H1 (cell line): ENCODE measurements around the gene SF3B3. TPM values are rescaled to one million over a fixed set of nuclear protein-coding genes. Genes with fewer than 3 reads are reported as not detected.
A peak's percentile ranks its signal among the peaks of the same experiment; 100 is the strongest.

Experiments used
- CTCF ChIA-PET: fragments of 300-600 bp; sonication (Branson Sonifier 250); formaldehyde crosslinking; loops from one replicate; lab custom pipeline; 2021; ENCODE audit not compliant: partially characterized antibody; lab: Charles Lee
- POLR2A ChIA-PET: fragments of 300-600 bp; sonication (Branson Sonifier 250); formaldehyde crosslinking; loops from one replicate; lab custom pipeline; 2021; ENCODE audit warnings: inconsistent platforms; ENCODE audit not compliant: partially characterized antibody; lab: Charles Lee
- DNase-seq, 2 experiments: peaks; one replicate each; pipeline versions ENCODE4 v3.0.0 to v3.0.0-alpha.2; 2010 to 2022; ENCODE audit warnings: low spot score in 2 of 2, low read depth in 1 of 2, mixed read lengths in 1 of 2
- FAIRE-seq: peaks from 2 replicates; lab custom pipeline; 2011; peaks lifted over from hg19 to GRCh38; lab: Jason Lieb, UNC
- H2AFZ ChIP-seq: 2 replicates; pipeline ENCODE4 v1.8.1; 2012; ENCODE audit warnings: low read length, inconsistent platforms
- H2AK5ac ChIP-seq: 2 replicates; pipeline ENCODE4 v1.6.1; 2013; ENCODE audit warnings: low read depth, low read length
- H2BK120ac ChIP-seq: replicated peaks from 2 replicates; pipeline ENCODE3; 2013; ENCODE audit warnings: low read depth, low read length, inconsistent platforms
- H2BK12ac ChIP-seq: 2 replicates; pipeline ENCODE4 v1.6.1; 2013; ENCODE audit warnings: low read depth, low read length
- H2BK15ac ChIP-seq: 2 replicates; pipeline ENCODE4 v1.6.1; 2013; ENCODE audit warnings: low read length
- H2BK20ac ChIP-seq: 2 replicates; pipeline ENCODE4 v1.6.1; 2013; ENCODE audit warnings: low read length
- H2BK5ac ChIP-seq: 2 replicates; pipeline ENCODE4 v1.6.1; 2013; ENCODE audit warnings: low read depth, low read length
- H3K14ac ChIP-seq: 2 replicates; pipeline ENCODE4 v1.6.1; 2013; ENCODE audit warnings: inconsistent platforms; ENCODE audit not compliant: insufficient read length
- H3K18ac ChIP-seq: 2 replicates; pipeline ENCODE4 v1.6.1; 2013; ENCODE audit warnings: low read length; ENCODE audit errors: extremely low read depth
- H3K23ac ChIP-seq: 2 replicates; pipeline ENCODE4 v1.6.1; 2013; ENCODE audit warnings: inconsistent platforms; ENCODE audit not compliant: insufficient read length
- H3K23me2 ChIP-seq: 2 replicates; pipeline ENCODE4 v1.6.1; 2013; ENCODE audit warnings: low read depth, low read length
- H3K27ac ChIP-seq: 2 replicates; pipeline ENCODE4 v1.6.1; 2011; ENCODE audit warnings: low read depth, low read length, inconsistent platforms
- H3K27me3 ChIP-seq, 4 experiments: replicated peaks in 1 of 4; 1 replicate in 1 of 4; 2 replicates in 3 of 4; pipeline versions ENCODE4 v1.6.1 to v1.8.1; 2011 to 2013; ENCODE audit warnings: low read length in 3 of 4, mild to moderate bottlenecking in 3 of 4, inconsistent platforms in 2 of 4, mixed read lengths in 2 of 4, moderate library complexity in 1 of 4; ENCODE audit not compliant: control insufficient read depth in 3 of 4, insufficient read depth in 3 of 4; ENCODE audit errors: extremely low read depth in 1 of 4
- H3K36me3 ChIP-seq, 4 experiments: 2 replicates each; pipeline versions ENCODE4 v1.6.1 to v1.8.1; 2011 to 2013; ENCODE audit warnings: mild to moderate bottlenecking in 4 of 4, low read length in 3 of 4, moderate library complexity in 2 of 4, control low read depth in 1 of 4, inconsistent platforms in 1 of 4; ENCODE audit not compliant: insufficient read depth in 4 of 4, control insufficient read depth in 2 of 4
- H3K4ac ChIP-seq: replicated peaks from 2 replicates; pipeline ENCODE3; 2013; ENCODE audit warnings: low read length, low read depth, mixed read lengths, inconsistent platforms; ENCODE audit not compliant: insufficient read length
- H3K4me1 ChIP-seq, 4 experiments: replicated peaks in 1 of 4; 1 replicate in 1 of 4; 2 replicates in 3 of 4; pipeline versions ENCODE4 v1.6.1 to v1.8.1; 2011 to 2013; ENCODE audit warnings: low read length in 3 of 4, inconsistent platforms in 2 of 4, mixed read lengths in 1 of 4; ENCODE audit not compliant: insufficient read depth in 4 of 4, control insufficient read depth in 3 of 4
- H3K4me2 ChIP-seq, 2 experiments: 2 replicates each; pipeline versions ENCODE4 v1.6.1 to v1.8.1; 2011 to 2013; ENCODE audit warnings: low read depth in 2 of 2, low read length in 2 of 2, control low read depth in 1 of 2, inconsistent platforms in 1 of 2, mild to moderate bottlenecking in 1 of 2; ENCODE audit not compliant: insufficient read depth in 1 of 2
- H3K4me3 ChIP-seq, 4 experiments: fragments of 200-600, 300-600 bp in 1 of 4; sonication (generic), shearing (Covaris generic), sonication (Bioruptor Twin) in 1 of 4; 2 replicates each; pipeline versions ENCODE4 v1.5.1 to v1.8.1; 2011 to 2016; ENCODE audit warnings: low read length in 4 of 4, low read depth in 3 of 4, control low read depth in 2 of 4, inconsistent platforms in 2 of 4, mild to moderate bottlenecking in 2 of 4, mixed read lengths in 1 of 4, moderate library complexity in 1 of 4; ENCODE audit not compliant: insufficient read depth in 2 of 4; ENCODE audit errors: extremely low read depth in 1 of 4
- H3K56ac ChIP-seq: replicated peaks from 2 replicates; pipeline ENCODE3; 2013; ENCODE audit warnings: low read depth, mild to moderate bottlenecking, mixed read lengths, low read length, inconsistent platforms; ENCODE audit not compliant: insufficient read length
- H3K79me1 ChIP-seq: 2 replicates; pipeline ENCODE4 v1.6.1; 2013; ENCODE audit warnings: low read depth, low read length, control low read depth
- H3K79me2 ChIP-seq, 2 experiments: 2 replicates each; pipeline versions ENCODE4 v1.6.1 to v1.8.1; 2012 to 2013; ENCODE audit warnings: low read length in 2 of 2, mild to moderate bottlenecking in 2 of 2, inconsistent platforms in 1 of 2; ENCODE audit not compliant: insufficient read depth in 2 of 2, control insufficient read depth in 1 of 2
- H3K9ac ChIP-seq, 4 experiments: replicated peaks in 1 of 4; 1 replicate in 1 of 4; 2 replicates in 3 of 4; pipeline versions ENCODE4 v1.6.1 to v1.8.1; 2011 to 2013; ENCODE audit warnings: low read depth in 3 of 4, low read length in 3 of 4, control low read depth in 2 of 4, mild to moderate bottlenecking in 2 of 4, moderate library complexity in 2 of 4, inconsistent platforms in 1 of 4; ENCODE audit errors: extremely low read depth in 1 of 4
- H3K9me3 ChIP-seq, 2 experiments: 2 replicates each; pipeline versions ENCODE4 v1.6.1 to v1.8.1; 2012 to 2013; ENCODE audit warnings: mild to moderate bottlenecking in 2 of 2, moderate library complexity in 2 of 2, control low read depth in 1 of 2, inconsistent platforms in 1 of 2, low read depth in 1 of 2, low read length in 1 of 2, mixed read lengths in 1 of 2; ENCODE audit not compliant: insufficient read depth in 2 of 2
- H4K20me1 ChIP-seq, 2 experiments: replicated peaks in 1 of 2; 2 replicates each; pipeline versions ENCODE3 to v1.8.1; 2011 to 2013; ENCODE audit warnings: inconsistent platforms in 2 of 2, low read length in 2 of 2, mild to moderate bottlenecking in 1 of 2; ENCODE audit not compliant: insufficient read depth in 2 of 2, control insufficient read depth in 1 of 2
- H4K5ac ChIP-seq: 2 replicates; pipeline ENCODE4 v1.6.1; 2013; ENCODE audit warnings: low read length, low read depth, mixed read lengths, inconsistent platforms; ENCODE audit not compliant: insufficient read length
- H4K8ac ChIP-seq: 2 replicates; pipeline ENCODE4 v1.8.0; 2013; ENCODE audit warnings: mild to moderate bottlenecking, moderate library complexity, low read length, inconsistent platforms; ENCODE audit not compliant: insufficient read depth; ENCODE audit errors: extremely low read depth
- H4K91ac ChIP-seq: replicated peaks from 2 replicates; pipeline ENCODE3; 2013; ENCODE audit warnings: low read length, mixed read lengths, inconsistent platforms; ENCODE audit not compliant: insufficient read length
- ASH2L ChIP-seq: fragments of 200-600, 300-600 bp; sonication (generic); IDR thresholded peaks from one replicate; pipeline ENCODE4 v1.7.1; 2017; ENCODE audit warnings: low read length
- KDM4A ChIP-seq: IDR thresholded peaks from one replicate; pipeline ENCODE4 v1.7.1; 2012; ENCODE audit warnings: low read depth, mild to moderate bottlenecking, moderate library complexity, low read length, inconsistent platforms; ENCODE audit not compliant: severe bottlenecking
- SP1 ChIP-seq: IDR thresholded peaks from 2 replicates; pipeline ENCODE4 v1.6.1; 2011; ENCODE audit warnings: low read depth, low read length
- WGBS, 2 experiments: shearing (Covaris generic) in 1 of 2; methylation state at CpG; one replicate each; pipeline versions ENCODE4 v1.1.6 to v1.1.7; 2013 to 2015; ENCODE audit warnings: low lambda C conversion rate in 2 of 2, mixed read lengths in 2 of 2, inconsistent platforms in 1 of 2, low coverage in 1 of 2, missing lambda C conversion rate in 1 of 2; ENCODE audit not compliant: insufficient replicate concordance in 2 of 2, insufficient coverage in 1 of 2, insufficient read length in 1 of 2; ENCODE audit errors: extremely low coverage in 1 of 2, missing lambda C conversion rate in 1 of 2; 5-methylcytosine and 5-hydroxymethylcytosine counted together
- polyA plus RNA-seq, 7 experiments: library from polyadenylated mRNA; depleted of rRNA in 3 of 7; stranded (reverse) in 5 of 7; unstranded in 2 of 7; fragments of >200 nt in 5 of 7; fragments of 200-250 nt in 2 of 7; gene quantifications; 1 replicate in 5 of 7; 2 replicates in 1 of 7; 4 replicates in 1 of 7; pipeline versions ENCODE4 v1.2.1 to v1.2.3, GENCODE V29; 2011 to 2013; ENCODE audit warnings: missing spikeins in 2 of 7, mixed read lengths in 2 of 7
- total RNA-seq: library from RNA; stranded (reverse); fragmentation: NEBNext Ultra II Directional; extraction: Animal tissue kit (Norgen Biotek cat#: 25700); gene quantifications from 2 replicates; pipeline ENCODE4 v1.2.1, GENCODE V29; 2021

Gene SF3B3
- total and polyA plus RNA-seq, 2 of the 8 experiments (the other 6 are each of a cell fraction or from before 2014, with no cell fraction given), result 241 to 521 TPM

GRCh38 chr16:70478912-70479341 lies 44.7 kb upstream of the SF3B3 start:
- ChIA-PET CTCF (interaction anchor here (0.5 to 13.6 kb wide), 9 partner anchors 9 to 175 kb away, joined by 3 to 117 read pairs (median 4); no protein-coding TSS in a partner anchor), POLR2A (interaction anchor here (0.8 to 1.9 kb wide), 8 partner anchors 8 to 102 kb away, joined by 3 to 6 read pairs (median 4); partner anchors contain the start of gene FCSK)
- peak overlapping the region; percentile 80; the same call in 1 of the 2 replicates for H4K8ac ChIP-seq
- H2AFZ ChIP-seq, result no peak overlapping the region
- peaks cover 0 to 2% of the 10 kb centered on the region in 2 experiments for H4K20me1 ChIP-seq
- no peak overlapping the region for H2BK120ac ChIP-seq
- no peak for DNase-seq
- no peak overlapping the region for H3K4ac ChIP-seq
- no peak overlapping the region for H3K4me2 ChIP-seq
- peak overlapping the region; percentile 56 for H2BK5ac ChIP-seq
- H2BK12ac ChIP-seq, result no peak overlapping the region
- no peak overlapping the region for H2AK5ac ChIP-seq
- no peak overlapping the region for H3K9ac ChIP-seq
- H3K23me2 ChIP-seq, result peaks cover 2% of the 10 kb centered on the region; the same call in 1 of the 2 replicates
- no peaks in the 10 kb centered on the region for H3K27me3 ChIP-seq
- no peak overlapping the region for H3K4me3 ChIP-seq
- 0 out of 2 replicates have a peak overlapping the region, but pooled peaks have one; percentile 2 for H3K27ac ChIP-seq
- no peak overlapping the region for H2BK20ac ChIP-seq
- H3K36me3 ChIP-seq, result peaks cover 3 to 28% (median 9%) of the 10 kb centered on the region in 4 experiments; a peak in 5 of 8 replicates
- no peak for FAIRE-seq
- no peak overlapping the region for H4K91ac ChIP-seq
- H4K5ac ChIP-seq, result no peak overlapping the region
- WGBS, 2 experiments, result 84% methylated on average over 10 of the region's 10 CpGs; no CpG with 5 or more reads in 1 of the 2 experiments
- no peaks in the 10 kb centered on the region for H3K9me3 ChIP-seq
- peaks cover 0 to 8% (median under 1%) of the 10 kb centered on the region in 4 experiments; a peak in 2 of 7 replicates for H3K4me1 ChIP-seq
- no peak overlapping the region for H2BK15ac ChIP-seq
- no peak overlapping the region for H3K23ac ChIP-seq
- H3K56ac ChIP-seq, result no peak overlapping the region
- no peak overlapping the region for H3K18ac ChIP-seq
- no peak for TF ChIP-seq SP1
- no peak for TF ChIP-seq ASH2L
- no peak for TF ChIP-seq KDM4A
- no peak overlapping the region for H3K14ac ChIP-seq
- H3K79me2 ChIP-seq, result no peaks in the 10 kb centered on the region
- no peaks in the 10 kb centered on the region for H3K79me1 ChIP-seq
